Brain microvascular endothelial cell (primary cell): ENCODE measurements around the gene GFY.

ENCODE experiments used
- DNase-seq: peaks from one replicate; pipeline ENCODE4 v3.0.0-alpha.2; 2020
- H3K27ac ChIP-seq: fragments of 250-450 bp; sonication (Bioruptor Pico); 2 replicates; pipeline ENCODE4 v1.5.1; 2020; ENCODE audit warnings: mild to moderate bottlenecking, moderate library complexity
- H3K27me3 ChIP-seq: fragments of 250-450 bp; sonication (Bioruptor Pico); replicated peaks from 2 replicates; pipeline ENCODE4 v1.5.1; 2020; ENCODE audit warnings: mild to moderate bottlenecking
- H3K36me3 ChIP-seq: fragments of 250-450 bp; sonication (Bioruptor Pico); replicated peaks from 2 replicates; pipeline ENCODE4 v1.5.1; 2020; ENCODE audit warnings: mild to moderate bottlenecking
- H3K4me3 ChIP-seq: 2 replicates; pipeline ENCODE4 v1.5.1; 2011; ENCODE audit warnings: low read depth, mild to moderate bottlenecking, control low read depth, low read length, moderate library complexity
- in situ Hi-C: cut with HindIII; loops from 2 replicates; pipeline ENCODE4 v1.10.0; 2017; ENCODE audit warnings: low sequenced_read_pairs, low pct_ligation_motif_present
- TF ChIP-seq, protein P1 (sequence below): IDR thresholded peaks from 2 replicates; pipeline ENCODE4 v1.5.1; 2011; ENCODE audit warnings: low read depth, mild to moderate bottlenecking, moderate library complexity, low read length, control low read depth, inconsistent platforms; ENCODE audit errors: missing control alignments

GFY gene

GRCh38 chr19:49461656-49462055 lies 36.5 kb downstream of the GFY start:
- H3K27me3 ChIP-seq = no peaks in the 10 kb centered on the region
- H3K36me3 ChIP-seq = peaks cover 3% of the 10 kb centered on the region
- in situ Hi-C loops = no loop called here
- no peak for DNase-seq
- no peak overlapping the region for H3K4me3 ChIP-seq
- no peak overlapping the region for H3K27ac ChIP-seq
- TF ChIP-seq, protein P1, sequence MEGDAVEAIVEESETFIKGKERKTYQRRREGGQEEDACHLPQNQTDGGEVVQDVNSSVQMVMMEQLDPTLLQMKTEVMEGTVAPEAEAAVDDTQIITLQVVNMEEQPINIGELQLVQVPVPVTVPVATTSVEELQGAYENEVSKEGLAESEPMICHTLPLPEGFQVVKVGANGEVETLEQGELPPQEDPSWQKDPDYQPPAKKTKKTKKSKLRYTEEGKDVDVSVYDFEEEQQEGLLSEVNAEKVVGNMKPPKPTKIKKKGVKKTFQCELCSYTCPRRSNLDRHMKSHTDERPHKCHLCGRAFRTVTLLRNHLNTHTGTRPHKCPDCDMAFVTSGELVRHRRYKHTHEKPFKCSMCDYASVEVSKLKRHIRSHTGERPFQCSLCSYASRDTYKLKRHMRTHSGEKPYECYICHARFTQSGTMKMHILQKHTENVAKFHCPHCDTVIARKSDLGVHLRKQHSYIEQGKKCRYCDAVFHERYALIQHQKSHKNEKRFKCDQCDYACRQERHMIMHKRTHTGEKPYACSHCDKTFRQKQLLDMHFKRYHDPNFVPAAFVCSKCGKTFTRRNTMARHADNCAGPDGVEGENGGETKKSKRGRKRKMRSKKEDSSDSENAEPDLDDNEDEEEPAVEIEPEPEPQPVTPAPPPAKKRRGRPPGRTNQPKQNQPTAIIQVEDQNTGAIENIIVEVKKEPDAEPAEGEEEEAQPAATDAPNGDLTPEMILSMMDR = no peak

- Histone ChIP-seq H3K36me3 (peaks cover 3% of the 10 kb centered on the region), H3K27me3 (no peaks in the 10 kb centered on the region), H3K27ac (no peak overlapping the region), H3K4me3 (no peak overlapping the region)
- TF ChIP-seq, protein P1 = no peak
- in situ Hi-C loops = no loop called here
- no peak for DNase-seq
Measured at GRCh38 chr19:49462492-49462891, 37.3 kb downstream of the GFY start.

- H3K27ac ChIP-seq = no peak overlapping the region
- TF ChIP-seq, protein P1 = no peak
- peaks cover 6% of the 10 kb centered on the region for H3K36me3 ChIP-seq
- in situ Hi-C loops = no loop called here
- H3K27me3 ChIP-seq = no peaks in the 10 kb centered on the region
- H3K4me3 ChIP-seq = no peak overlapping the region
- no peak for DNase-seq
Measured at GRCh38 chr19:49463960-49464740, 39.0 kb downstream of the GFY start.

GRCh38 chr19:49465371-49465770 lies 40.2 kb downstream of the GFY start:
- in situ Hi-C loops = no loop called here
- Histone ChIP-seq H3K36me3 (peaks cover 10% of the 10 kb centered on the region), H3K27ac (no peak overlapping the region), H3K27me3 (no peaks in the 10 kb centered on the region), H3K4me3 (no peak overlapping the region)
- TF ChIP-seq, protein P1 = no peak
- no peak for DNase-seq

GRCh38 chr19:49468199-49468598 lies 43.0 kb downstream of the GFY start:
- no peak overlapping the region for H3K27ac ChIP-seq
- peaks cover 10% of the 10 kb centered on the region for H3K36me3 ChIP-seq
- DNase-seq = no peak
- H3K27me3 ChIP-seq = no peaks in the 10 kb centered on the region
- no peak overlapping the region for H3K4me3 ChIP-seq
- in situ Hi-C loops = no loop called here
- TF ChIP-seq, protein P1 = no peak
